NCI-H187 treated with DMSO at 0.1 percent for 48 hours (cell line): ENCODE measurements around the gene NFATC3.
A peak's percentile ranks its signal among the peaks of the same experiment; 100 is the strongest.

Experiments used
- DNase-seq: peaks from one replicate; lab custom pipeline; 2025; lab: John Stamatoyannopoulos, UW

Gene NFATC3

DNA sequence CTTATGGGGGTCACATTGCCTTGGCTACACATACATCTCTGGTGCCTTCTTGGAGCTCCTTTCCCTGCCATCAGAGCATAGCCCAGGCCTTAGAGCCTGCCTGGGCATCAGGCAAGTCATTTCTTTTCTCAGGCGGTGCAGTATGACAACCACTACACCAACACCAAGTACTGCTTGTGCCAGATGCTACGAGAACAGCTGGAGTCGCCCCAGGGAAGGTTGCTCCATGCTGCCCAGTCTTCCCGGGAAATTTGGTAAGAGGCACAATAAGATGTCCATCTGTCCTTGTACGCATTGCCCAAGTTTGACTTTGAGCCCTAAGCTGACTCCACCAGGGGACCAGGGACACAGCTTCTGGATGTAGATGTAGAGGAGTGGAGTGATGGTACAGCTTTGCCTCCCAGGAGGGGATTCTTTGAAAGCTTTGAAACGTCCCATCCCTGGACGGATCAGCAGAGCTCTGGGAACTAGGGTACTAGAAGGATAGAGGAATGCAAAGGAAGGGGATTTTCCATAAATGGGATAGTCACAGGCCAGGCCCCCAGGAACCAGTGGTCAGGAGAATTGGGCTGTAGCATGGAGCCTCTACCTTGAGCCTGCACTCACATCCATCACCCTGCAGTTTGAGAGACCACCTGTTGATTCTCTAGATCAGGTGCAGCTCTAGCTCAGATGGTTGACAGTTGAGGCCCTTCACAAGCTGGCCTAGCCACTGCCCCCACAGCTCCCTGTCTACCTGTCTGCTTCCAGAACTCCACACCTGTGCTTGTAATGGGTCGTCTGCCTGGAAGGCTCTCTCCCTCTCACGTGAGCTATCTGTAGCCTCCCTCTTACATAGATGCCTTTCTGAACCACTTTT is 11.0 kb upstream of the NFATC3 start:
- no peak for DNase-seq

GRCh38 chr16:68074850-68075555 is 10.2 kb upstream of the NFATC3 start:
- DNase-seq = no peak

GRCh38 chr16:68075980-68076379 is 9.2 kb upstream of the NFATC3 start:
- no peak for DNase-seq

DNA sequence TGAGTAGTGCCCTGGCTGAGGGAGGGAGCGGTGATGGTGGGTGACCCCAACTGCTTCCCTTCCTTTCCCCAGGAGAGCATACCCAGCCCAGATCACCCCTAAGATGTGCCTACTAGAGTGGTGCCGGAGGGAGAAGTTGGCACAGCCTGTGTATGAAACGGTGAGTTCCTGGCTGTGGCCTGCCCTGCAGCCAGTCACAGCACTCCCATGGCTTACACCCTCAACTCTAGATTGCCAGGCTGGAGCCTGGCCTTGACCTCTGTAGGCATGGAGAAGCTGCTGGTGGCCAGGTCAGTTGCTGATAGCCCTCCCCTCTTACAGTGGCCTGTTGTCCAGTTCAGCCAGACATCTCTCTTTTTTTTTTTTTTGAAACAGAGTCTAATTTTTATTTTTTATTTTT is 8.6 kb upstream of the NFATC3 start:
- no peak for DNase-seq

GRCh38 chr16:68077866-68078700 is 7.1 kb upstream of the NFATC3 start:
- no peak for DNase-seq

DNA sequence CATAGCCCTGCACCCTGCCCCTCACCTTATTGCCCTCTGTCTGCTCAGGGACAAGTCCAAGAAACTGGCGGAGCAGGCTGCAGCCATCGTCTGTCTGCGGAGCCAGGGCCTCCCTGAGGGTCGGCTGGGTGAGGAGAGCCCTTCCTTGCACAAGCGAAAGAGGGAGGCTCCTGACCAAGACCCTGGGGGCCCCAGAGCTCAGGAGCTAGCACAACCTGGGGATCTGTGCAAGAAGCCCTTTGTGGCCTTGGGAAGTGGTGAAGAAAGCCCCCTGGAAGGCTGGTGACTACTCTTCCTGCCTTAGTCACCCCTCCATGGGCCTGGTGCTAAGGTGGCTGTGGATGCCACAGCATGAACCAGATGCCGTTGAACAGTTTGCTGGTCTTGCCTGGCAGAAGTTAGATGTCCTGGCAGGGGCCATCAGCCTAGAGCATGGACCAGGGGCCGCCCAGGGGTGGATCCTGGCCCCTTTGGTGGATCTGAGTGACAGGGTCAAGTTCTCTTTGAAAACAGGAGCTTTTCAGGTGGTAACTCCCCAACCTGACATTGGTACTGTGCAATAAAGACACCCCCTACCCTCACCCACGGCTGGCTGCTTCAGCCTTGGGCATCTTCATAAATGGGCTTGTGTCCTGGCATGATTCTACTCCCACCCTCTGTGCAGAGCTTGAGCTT is 6.3 kb upstream of the NFATC3 start:
- DNase-seq = no peak

- DNase-seq = no peak
Observed at GRCh38 chr16:68079376-68079625, 5.9 kb upstream of the NFATC3 start.

GRCh38 chr16:68079626-68080344 is 5.4 kb upstream of the NFATC3 start:
- DNase-seq = no peak

DNA sequence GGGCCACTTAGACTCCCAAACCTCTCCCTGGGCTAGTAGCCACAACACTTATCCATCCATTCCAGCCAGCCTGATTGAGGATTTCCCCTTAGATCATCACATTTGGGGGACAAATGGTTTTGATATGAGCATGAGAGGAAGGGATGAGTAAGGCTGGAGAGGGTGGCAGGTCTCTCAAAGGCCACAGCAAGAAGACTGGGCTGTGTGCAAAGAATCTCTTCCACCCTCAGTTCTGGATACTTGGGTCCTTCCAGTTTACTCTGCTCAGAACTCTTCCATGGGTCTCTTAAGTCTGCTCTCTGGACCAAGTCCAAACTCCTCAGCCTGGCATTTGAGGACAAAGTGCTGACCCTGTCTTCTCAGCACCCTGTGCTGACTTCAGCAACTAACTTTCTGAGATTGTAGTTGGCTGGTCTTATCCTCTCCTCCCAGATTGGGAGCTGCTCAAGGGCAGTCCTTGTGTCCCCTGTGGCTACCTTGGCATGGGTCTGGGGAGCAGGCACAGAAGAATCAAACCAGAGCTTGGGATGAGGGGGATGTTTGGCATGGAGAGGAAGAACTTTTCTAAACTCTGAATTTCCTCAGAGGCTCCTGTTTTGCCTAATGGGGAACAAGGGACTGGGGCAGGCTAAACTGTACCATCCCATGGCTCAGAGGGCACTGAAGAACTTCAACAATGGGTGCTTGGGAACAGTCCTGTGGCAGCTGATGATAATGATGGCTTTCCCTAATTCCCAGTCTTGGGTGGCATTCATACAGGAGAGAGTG is 3.1 kb upstream of the NFATC3 start:
- no peak for DNase-seq

DNA sequence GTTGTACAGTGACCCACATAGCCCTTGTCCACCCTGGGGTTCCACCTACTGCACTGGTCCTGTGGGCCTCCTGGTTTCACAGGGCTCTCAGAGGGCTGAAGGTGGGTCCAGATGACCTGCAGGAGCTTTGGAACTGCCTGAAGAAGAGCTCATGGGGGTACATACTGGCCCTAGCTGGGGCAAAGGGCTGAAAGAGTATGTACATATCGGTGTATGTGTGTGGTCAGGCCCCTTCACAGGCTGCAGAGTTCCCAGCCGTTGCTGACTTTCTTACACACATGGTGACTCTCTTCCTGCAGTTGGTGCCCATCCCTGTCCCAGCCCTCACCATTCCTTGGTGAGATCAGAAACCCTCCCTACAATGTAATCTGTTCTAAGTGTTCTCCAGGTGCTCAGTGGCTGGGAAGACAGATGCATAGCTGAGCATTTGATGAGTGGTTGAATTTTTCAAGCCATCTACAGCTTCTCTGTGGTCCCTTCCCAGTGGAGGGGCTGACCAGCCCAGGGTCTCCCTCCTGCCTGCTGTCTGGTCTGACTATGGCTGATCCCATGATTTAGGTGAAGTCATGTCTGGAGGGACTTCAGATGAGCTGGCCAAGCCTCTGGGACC is 2.4 kb upstream of the NFATC3 start:
- no peak for DNase-seq

GRCh38 chr16:68083239-68083781 is 1.9 kb upstream of the NFATC3 start:
- no peak for DNase-seq

- DNase-seq = no peak
Observed at GRCh38 chr16:68083861-68084503, 1.2 kb upstream of the NFATC3 start.

- DNase-seq = peak; percentile 49
Observed at GRCh38 chr16:68084504-68085258, 489 bp upstream of the NFATC3 start.

DNA sequence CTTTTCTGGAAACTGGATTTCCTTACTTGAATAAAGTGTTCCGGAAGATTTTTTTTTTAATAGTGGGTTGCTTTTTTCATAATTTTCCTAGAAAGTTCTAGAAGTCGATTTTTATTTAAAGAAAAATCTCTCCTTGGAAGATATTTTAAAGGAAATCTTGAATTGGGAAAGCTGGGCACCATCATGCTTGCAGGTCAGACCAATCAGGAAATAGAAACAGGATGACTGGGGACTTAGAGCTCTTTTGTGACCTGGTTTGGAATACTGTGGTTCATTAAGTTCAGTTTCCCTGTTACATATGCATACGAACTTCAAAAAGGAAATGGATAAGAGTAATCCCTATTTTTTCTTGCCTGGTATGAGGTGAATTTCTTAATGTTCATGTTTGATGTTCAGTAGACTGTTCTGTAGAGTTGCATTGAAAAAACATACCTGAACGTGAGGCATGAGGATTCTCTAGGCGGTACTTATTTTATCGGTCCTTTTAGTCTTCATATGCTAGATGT is 1.2 kb downstream of the NFATC3 start:
- DNase-seq = no peak

DNA sequence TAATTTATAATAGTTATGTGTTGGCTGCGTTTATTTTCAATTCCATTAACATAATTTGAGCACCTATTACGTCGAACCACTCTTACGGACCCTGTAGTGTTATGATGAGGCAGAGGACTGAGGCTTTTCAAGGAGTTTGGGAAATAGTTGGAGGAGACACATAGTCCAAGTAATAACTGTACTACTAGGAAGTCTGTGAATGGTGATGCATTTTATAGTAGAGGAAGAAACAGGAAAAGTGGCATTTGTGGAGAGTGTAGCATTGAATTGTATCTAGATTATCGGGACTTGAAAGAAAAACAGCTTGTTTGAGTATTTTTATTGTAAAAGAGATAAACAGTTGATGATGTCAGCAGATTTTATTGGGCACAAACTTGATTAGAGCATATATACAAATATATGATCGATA is 1.7 kb downstream of the NFATC3 start:
- DNase-seq = no peak

DNA sequence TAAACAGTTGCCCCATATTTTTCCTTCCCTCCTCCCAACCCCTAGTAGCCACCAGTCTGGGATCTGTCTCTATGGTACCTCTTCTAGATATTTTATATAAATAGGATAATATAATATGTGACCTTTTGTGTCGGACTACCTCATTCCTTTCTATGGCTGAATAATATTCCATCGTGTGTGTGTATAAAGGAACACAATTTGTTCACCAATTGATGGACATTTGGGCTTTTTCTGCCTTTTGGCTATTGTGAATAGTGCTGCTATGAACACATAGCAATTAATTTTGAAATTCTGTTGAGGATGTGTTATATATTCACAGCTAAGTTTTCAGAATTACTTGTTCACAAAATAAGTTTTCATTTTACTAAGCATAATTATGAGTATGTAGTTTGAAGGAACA is 2.5 kb downstream of the NFATC3 start:
- no peak for DNase-seq

- no peak for DNase-seq
Observed at GRCh38 chr16:68088130-68088972, 3.2 kb downstream of the NFATC3 start.

GRCh38 chr16:68089067-68089466 is 3.9 kb downstream of the NFATC3 start:
- no peak for DNase-seq
